Loucy (cell line): ENCODE measurements around the gene BTBD9.

Source experiments
- H2AFZ ChIP-seq: fragments of 200-600 bp; sonication (generic); 2 replicates; pipeline ENCODE4 v1.6.0; 2016; ENCODE audit warnings: antibody characterized with exemption, mild to moderate bottlenecking, low read length, moderate library complexity
- H3F3A ChIP-seq: fragments of 200-600 bp; 2 replicates; pipeline ENCODE4 v1.6.0; 2016; ENCODE audit warnings: antibody characterized with exemption, low read depth, mild to moderate bottlenecking
- H3K27me3 ChIP-seq: fragments of 200-600 bp; sonication (generic); 2 replicates; pipeline ENCODE4 v1.6.1; 2014; ENCODE audit warnings: low read length, mild to moderate bottlenecking; ENCODE audit not compliant: insufficient read depth, poor library complexity, severe bottlenecking
- H3K36me3 ChIP-seq: fragments of 200-600 bp; sonication (generic); 2 replicates; pipeline ENCODE4 v1.6.1; 2016; ENCODE audit warnings: low read length; ENCODE audit not compliant: insufficient read depth
- H3K4me1 ChIP-seq: fragments of 200-600 bp; sonication (generic); 2 replicates; pipeline ENCODE4 v1.5.1; 2014; ENCODE audit warnings: low read length, mild to moderate bottlenecking; ENCODE audit not compliant: insufficient read depth, poor library complexity, severe bottlenecking
- H3K4me2 ChIP-seq: fragments of 200-600 bp; sonication (generic); 2 replicates; pipeline ENCODE4 v1.6.0; 2014; ENCODE audit warnings: antibody characterized with exemption, low read length, low read depth, mild to moderate bottlenecking; ENCODE audit not compliant: poor library complexity, severe bottlenecking
- H3K4me3 ChIP-seq: fragments of 200-600 bp; sonication (generic); 2 replicates; pipeline ENCODE4 v1.5.1; 2014; ENCODE audit warnings: low read length, mild to moderate bottlenecking, mixed read lengths; ENCODE audit not compliant: poor library complexity, severe bottlenecking
- H3K79me2 ChIP-seq: fragments of 200-600 bp; sonication (generic); 2 replicates; pipeline ENCODE4 v1.6.1; 2014; ENCODE audit warnings: low read length; ENCODE audit not compliant: insufficient read depth
- H3K9ac ChIP-seq: fragments of 200-600 bp; sonication (generic); 2 replicates; pipeline ENCODE4 v1.6.0; 2014; ENCODE audit warnings: mild to moderate bottlenecking, low read depth, low read length, moderate library complexity; ENCODE audit not compliant: poor library complexity, severe bottlenecking
- H3K9me2 ChIP-seq: fragments of 200-600 bp; sonication (generic); replicated peaks from 2 replicates; pipeline ENCODE4 v1.6.1; 2016; ENCODE audit warnings: low read depth, low read length, mixed read lengths
- H3K9me3 ChIP-seq: fragments of 200-600 bp; sonication (generic); 2 replicates; pipeline ENCODE4 v1.6.1; 2014; ENCODE audit warnings: mild to moderate bottlenecking, antibody characterized with exemption, low read length, low read depth; ENCODE audit not compliant: insufficient read depth
- H4K20me1 ChIP-seq: fragments of 200-600 bp; sonication (generic); 2 replicates; pipeline ENCODE4 v1.6.0; 2014; ENCODE audit warnings: antibody characterized with exemption, low read length, mild to moderate bottlenecking; ENCODE audit not compliant: insufficient read depth, poor library complexity, severe bottlenecking
- EZH2phosphoT487 ChIP-seq: fragments of 200-600 bp; IDR thresholded peaks from 2 replicates; pipeline ENCODE4 v1.6.1; 2018; ENCODE audit warnings: antibody characterized with exemption, mild to moderate bottlenecking, moderate library complexity, borderline replicate concordance
- TF ChIP-seq, protein P1 (sequence below): fragments of 200-600 bp; sonication (generic); conservative IDR thresholded peaks from 2 replicates; pipeline ENCODE4 v1.5.1; 2014; ENCODE audit warnings: mild to moderate bottlenecking, antibody characterized with exemption, low read length

Gene BTBD9

GRCh38 chr6:38279423-38279822, 360.3 kb downstream of the BTBD9 start:
- TF ChIP-seq, protein P1, sequence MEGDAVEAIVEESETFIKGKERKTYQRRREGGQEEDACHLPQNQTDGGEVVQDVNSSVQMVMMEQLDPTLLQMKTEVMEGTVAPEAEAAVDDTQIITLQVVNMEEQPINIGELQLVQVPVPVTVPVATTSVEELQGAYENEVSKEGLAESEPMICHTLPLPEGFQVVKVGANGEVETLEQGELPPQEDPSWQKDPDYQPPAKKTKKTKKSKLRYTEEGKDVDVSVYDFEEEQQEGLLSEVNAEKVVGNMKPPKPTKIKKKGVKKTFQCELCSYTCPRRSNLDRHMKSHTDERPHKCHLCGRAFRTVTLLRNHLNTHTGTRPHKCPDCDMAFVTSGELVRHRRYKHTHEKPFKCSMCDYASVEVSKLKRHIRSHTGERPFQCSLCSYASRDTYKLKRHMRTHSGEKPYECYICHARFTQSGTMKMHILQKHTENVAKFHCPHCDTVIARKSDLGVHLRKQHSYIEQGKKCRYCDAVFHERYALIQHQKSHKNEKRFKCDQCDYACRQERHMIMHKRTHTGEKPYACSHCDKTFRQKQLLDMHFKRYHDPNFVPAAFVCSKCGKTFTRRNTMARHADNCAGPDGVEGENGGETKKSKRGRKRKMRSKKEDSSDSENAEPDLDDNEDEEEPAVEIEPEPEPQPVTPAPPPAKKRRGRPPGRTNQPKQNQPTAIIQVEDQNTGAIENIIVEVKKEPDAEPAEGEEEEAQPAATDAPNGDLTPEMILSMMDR, result peak; percentile 73
- no peak for TF ChIP-seq EZH2phosphoT487
- no peak overlapping the region for H3K4me2 ChIP-seq
- no peaks in the 10 kb centered on the region for H3K36me3 ChIP-seq
- peaks cover 6% of the 10 kb centered on the region; the same call in 1 of the 2 replicates for H3F3A ChIP-seq
- H2AFZ ChIP-seq, result no peak overlapping the region
- no peaks in the 10 kb centered on the region for H4K20me1 ChIP-seq
- no peaks in the 10 kb centered on the region for H3K9me3 ChIP-seq
- H3K9ac ChIP-seq, result no peak overlapping the region
- H3K4me3 ChIP-seq, result no peak overlapping the region
- H3K27me3 ChIP-seq, result no peaks in the 10 kb centered on the region
- no peaks in the 10 kb centered on the region for H3K79me2 ChIP-seq
- H3K4me1 ChIP-seq, result peaks cover 66% of the 10 kb centered on the region
- no peaks in the 10 kb centered on the region for H3K9me2 ChIP-seq

DNA sequence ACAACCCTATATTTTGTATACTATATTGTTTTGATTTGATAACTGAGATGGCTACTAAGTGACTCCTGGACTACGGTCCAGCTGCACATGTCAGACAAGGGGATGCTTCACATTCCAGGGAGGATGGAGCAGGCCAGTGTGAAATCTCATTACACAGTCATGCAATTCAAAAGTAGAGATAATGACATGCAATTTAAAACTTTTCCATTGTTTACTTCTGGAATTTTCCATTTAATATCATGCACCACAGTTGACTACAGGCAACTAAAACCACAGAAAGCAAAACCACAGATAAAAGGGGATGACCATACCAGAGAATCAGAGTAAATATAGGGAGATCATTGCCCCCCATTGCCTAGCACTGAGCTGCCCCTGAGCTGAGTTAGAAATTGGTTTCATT, 366.4 kb downstream of the BTBD9 start:
- Histone ChIP-seq H3F3A (no peaks in the 10 kb centered on the region), H3K9me3 (no peaks in the 10 kb centered on the region), H4K20me1 (no peaks in the 10 kb centered on the region), H3K4me1 (peaks cover 40% of the 10 kb centered on the region), H3K4me3 (no peak overlapping the region), H3K9ac (no peak overlapping the region), H3K4me2 (no peak overlapping the region), H3K9me2 (no peaks in the 10 kb centered on the region), H2AFZ (no peak overlapping the region), H3K79me2 (no peaks in the 10 kb centered on the region), H3K27me3 (no peaks in the 10 kb centered on the region), H3K36me3 (no peaks in the 10 kb centered on the region)
- TF ChIP-seq, protein P1, result no peak
- TF ChIP-seq EZH2phosphoT487, result no peak

DNA sequence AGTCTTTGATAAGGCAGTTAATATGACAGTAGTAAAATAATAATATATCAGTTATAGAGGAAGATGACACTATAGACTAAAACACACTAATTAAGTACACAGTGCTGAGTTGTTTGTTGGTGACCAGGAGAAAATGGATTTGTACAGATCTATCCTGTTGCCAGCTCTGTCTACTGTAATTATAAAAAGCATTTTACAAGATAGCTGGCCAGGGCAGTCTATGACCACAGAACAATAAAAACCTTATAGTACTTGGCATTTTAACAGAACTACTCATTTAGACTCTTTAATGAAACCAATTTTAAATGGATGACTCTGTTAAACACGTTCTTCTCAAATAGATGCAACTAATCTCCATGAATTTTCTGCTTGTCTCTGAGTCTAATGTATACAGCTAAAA, 367.5 kb downstream of the BTBD9 start:
- Histone ChIP-seq H3K4me3 (no peak overlapping the region), H3K9me3 (no peaks in the 10 kb centered on the region), H3K79me2 (no peaks in the 10 kb centered on the region), H3K4me1 (peaks cover 33% of the 10 kb centered on the region), H3K36me3 (no peaks in the 10 kb centered on the region), H3K9me2 (no peaks in the 10 kb centered on the region), H3K4me2 (peak overlapping the region; percentile 24), H3K9ac (peak overlapping the region; percentile 5), H3F3A (no peaks in the 10 kb centered on the region), H4K20me1 (no peaks in the 10 kb centered on the region), H3K27me3 (no peaks in the 10 kb centered on the region), H2AFZ (no peak overlapping the region)
- TF ChIP-seq, protein P1, result no peak
- TF ChIP-seq EZH2phosphoT487, result no peak
